DMS53 treated with DMSO at 0.1 percent for 48 hours (cell line): ENCODE data around the gene MYH11.
"Not testable (repeated sequence)": the region's sequence is repeated elsewhere in the genome, so short reads cannot be mapped to it uniquely, and the experiment has no call there.

Source experiments
- DNase-seq: peaks from one replicate; lab custom pipeline; 2025; ENCODE audit not compliant: unreplicated experiment; lab: John Stamatoyannopoulos, UW

Gene MYH11

GRCh38 chr16:15686287-15686686 lies 170.5 kb downstream of the MYH11 start:
- no peak for DNase-seq

- DNase-seq, result peak; percentile 37
Observed at GRCh38 chr16:15682105-15682570, 174.7 kb downstream of the MYH11 start.

- no peak for DNase-seq
Observed at GRCh38 chr16:15677447-15677846, 179.4 kb downstream of the MYH11 start.

- DNase-seq, result no peak
Observed at GRCh38 chr16:15676506-15676905, 180.3 kb downstream of the MYH11 start.

GRCh38 chr16:15674571-15674970 lies 182.3 kb downstream of the MYH11 start:
- no peak for DNase-seq

- DNase-seq, result no peak
Observed at GRCh38 chr16:15672514-15673167, 184.2 kb downstream of the MYH11 start.

GRCh38 chr16:15672127-15672513 lies 184.7 kb downstream of the MYH11 start:
- not testable (repeated sequence) for DNase-seq

- no peak for DNase-seq
Observed at GRCh38 chr16:15671530-15672117, 185.2 kb downstream of the MYH11 start.

GRCh38 chr16:15667091-15667742 lies 189.6 kb downstream of the MYH11 start:
- DNase-seq, result no peak

- DNase-seq, result no peak
Observed at GRCh38 chr16:15665107-15665506, 191.7 kb downstream of the MYH11 start.

- DNase-seq, result no peak
Observed at GRCh38 chr16:15660203-15660601, 196.6 kb downstream of the MYH11 start.

- DNase-seq, result no peak
Observed at GRCh38 chr16:15658556-15658955, 198.3 kb downstream of the MYH11 start.

GRCh38 chr16:15658149-15658548 lies 198.7 kb downstream of the MYH11 start:
- DNase-seq, result no peak

- not testable (repeated sequence) for DNase-seq
Observed at GRCh38 chr16:15655561-15655960, 201.3 kb downstream of the MYH11 start.

- DNase-seq, result no peak
Observed at GRCh38 chr16:15654591-15654990, 202.2 kb downstream of the MYH11 start.

GRCh38 chr16:15653227-15653626 lies 203.6 kb downstream of the MYH11 start:
- DNase-seq, result no peak
